ENCODE results near the gene LSM3.

DNA sequence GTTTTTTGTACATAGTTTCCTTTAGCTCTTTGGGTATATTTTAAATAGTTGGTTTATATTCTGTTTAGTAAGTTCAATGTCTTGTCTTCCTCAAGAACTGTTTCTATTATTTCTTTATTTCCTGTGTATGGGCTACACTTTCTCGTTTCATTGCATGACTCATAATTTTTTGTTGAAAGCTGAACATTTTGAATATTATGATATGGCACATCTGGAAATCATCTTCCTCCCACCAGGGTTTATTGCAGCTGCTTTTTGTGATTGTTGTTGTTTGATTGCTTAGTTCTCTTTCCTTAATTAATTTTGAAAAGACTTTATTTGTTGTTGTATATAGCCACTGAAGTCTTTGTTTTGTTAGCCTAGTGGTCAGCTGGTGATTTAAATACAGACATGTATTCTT lies 43.8 kb downstream of the LSM3 start:
- TF ChIP-seq, protein P1, sequence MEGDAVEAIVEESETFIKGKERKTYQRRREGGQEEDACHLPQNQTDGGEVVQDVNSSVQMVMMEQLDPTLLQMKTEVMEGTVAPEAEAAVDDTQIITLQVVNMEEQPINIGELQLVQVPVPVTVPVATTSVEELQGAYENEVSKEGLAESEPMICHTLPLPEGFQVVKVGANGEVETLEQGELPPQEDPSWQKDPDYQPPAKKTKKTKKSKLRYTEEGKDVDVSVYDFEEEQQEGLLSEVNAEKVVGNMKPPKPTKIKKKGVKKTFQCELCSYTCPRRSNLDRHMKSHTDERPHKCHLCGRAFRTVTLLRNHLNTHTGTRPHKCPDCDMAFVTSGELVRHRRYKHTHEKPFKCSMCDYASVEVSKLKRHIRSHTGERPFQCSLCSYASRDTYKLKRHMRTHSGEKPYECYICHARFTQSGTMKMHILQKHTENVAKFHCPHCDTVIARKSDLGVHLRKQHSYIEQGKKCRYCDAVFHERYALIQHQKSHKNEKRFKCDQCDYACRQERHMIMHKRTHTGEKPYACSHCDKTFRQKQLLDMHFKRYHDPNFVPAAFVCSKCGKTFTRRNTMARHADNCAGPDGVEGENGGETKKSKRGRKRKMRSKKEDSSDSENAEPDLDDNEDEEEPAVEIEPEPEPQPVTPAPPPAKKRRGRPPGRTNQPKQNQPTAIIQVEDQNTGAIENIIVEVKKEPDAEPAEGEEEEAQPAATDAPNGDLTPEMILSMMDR (conservative IDR thresholded peaks at IDR 0.05; ENCODE audit: low read length), result no peak
- no peak for TF ChIP-seq EZH2phosphoT487 (IDR thresholded peaks at IDR 0.05; ENCODE audit: borderline replicate concordance, low read depth, low read length)
